HG03521 (cell line): ENCODE data around the gene CENPF.

Source experiments
- ATAC-seq: cut with Tn5 transposase; IDR thresholded peaks from one replicate; pipeline ENCODE4 v1.9.1; 2021; ENCODE audit warnings: mild to moderate bottlenecking, moderate library complexity; ENCODE audit not compliant: unreplicated experiment

CENPF gene

DNA sequence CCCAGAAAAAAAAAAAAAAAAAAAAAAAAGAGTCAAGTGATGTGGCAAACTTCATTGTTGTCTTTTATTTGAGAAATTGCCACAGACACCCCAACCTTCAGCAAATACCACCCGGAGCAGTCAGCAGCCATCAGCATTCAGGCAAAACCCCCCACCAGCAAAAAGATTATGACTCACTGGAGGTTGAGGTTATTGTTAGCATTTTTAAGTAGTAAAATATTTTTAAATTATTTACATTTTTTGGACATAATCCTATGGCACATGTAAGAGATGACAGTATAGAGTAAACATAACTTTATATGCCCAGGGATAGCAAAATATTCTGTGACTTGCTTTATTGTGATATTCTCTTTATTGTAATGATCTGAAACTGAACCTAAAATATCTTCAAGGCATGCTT is 95.6 kb downstream of the CENPF start:
- no peak for ATAC-seq

- no peak for ATAC-seq
Observed at GRCh38 chr1:214700437-214700836, 97.4 kb downstream of the CENPF start.

DNA sequence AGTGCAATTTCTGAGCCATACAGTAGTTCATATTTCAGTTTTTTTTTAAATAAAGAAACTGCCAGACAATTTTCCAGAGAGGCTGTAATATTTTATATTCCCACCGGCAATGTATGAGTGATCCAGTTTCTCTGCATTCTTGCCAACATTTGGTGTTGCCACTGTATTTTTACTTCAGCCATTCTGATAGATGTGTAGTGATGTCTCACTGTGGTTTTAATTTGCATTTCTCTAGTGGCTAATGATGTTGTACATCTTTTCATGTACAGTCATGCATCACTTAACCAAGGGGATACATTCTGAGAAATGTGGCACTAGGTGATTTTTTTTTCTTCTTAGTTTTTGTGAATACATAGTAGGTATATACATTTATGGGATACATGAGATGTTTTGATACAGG is 99.6 kb downstream of the CENPF start:
- no peak for ATAC-seq

GRCh38 chr1:214707306-214708087 is 104.5 kb downstream of the CENPF start:
- ATAC-seq: no peak

DNA sequence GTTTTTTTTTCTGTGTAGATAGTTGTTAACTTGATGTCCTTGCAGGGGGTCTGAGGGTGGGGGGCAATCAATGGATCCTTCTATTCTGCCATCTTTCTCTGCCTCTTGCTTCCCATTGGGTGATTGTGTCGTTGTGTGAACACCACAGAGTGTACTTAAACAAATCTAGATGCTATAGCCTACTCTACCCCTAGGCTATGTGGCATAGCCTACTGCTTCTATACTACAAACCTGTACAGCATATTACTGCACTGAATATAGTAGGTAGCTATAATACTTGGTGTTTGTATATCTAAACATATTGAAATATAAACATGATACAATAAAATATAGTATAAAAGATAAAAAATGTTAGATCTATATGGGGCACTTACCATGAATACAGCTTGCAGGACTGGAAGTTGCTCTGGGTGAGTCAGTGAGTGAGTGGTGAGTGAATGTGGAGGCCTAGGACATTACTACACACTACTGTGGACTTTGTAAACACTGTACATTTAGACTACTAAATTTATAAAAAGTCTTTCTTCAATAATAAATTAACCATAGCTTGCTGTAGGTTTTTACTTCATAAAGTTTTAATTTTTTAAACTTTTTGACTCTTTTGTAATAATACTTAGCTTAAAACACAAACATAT is 105.4 kb downstream of the CENPF start:
- no peak for ATAC-seq

GRCh38 chr1:214709241-214709640 is 106.2 kb downstream of the CENPF start:
- ATAC-seq: no peak

DNA sequence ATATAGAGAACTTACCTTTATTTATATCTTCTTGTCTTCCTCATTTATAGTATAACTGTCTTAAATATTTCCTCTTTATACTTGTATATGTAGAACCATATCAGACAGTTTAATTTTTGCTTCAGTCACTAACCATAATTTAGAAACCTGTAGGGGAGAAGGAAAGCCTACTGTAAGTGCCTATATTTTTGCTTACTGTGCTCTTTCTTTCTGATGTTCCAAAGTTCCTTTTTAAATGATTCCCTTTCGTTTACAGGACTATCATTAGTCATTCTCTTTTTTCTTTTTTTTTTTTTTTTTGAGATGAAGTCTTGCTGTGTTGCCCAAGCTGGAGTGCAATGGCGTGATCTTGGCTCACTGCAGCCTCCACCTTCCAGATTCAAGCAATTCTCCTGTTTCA is 109.7 kb downstream of the CENPF start:
- ATAC-seq: no peak
